NT2/D1 (cell line): Measurements from ENCODE around the gene CDC42EP3.
A peak's percentile ranks its signal among the peaks of the same experiment; 100 is the strongest.

Source experiments
- DNase-seq: peaks from one replicate; pipeline ENCODE4 v3.0.0-alpha.2; 2011; ENCODE audit warnings: low read depth, low spot score
- H3K27me3 ChIP-seq: 2 replicates; pipeline ENCODE4 v1.6.0; 2011; ENCODE audit warnings: mild to moderate bottlenecking; ENCODE audit not compliant: insufficient read length, insufficient read depth
- H3K36me3 ChIP-seq: 2 replicates; pipeline ENCODE4 v1.6.1; 2011; ENCODE audit warnings: mild to moderate bottlenecking, low read length, mixed read lengths; ENCODE audit not compliant: insufficient read depth, insufficient read length
- H3K4me1 ChIP-seq: 2 replicates; pipeline ENCODE4 v1.5.1; 2011; ENCODE audit not compliant: insufficient read depth, insufficient read length
- H3K4me3 ChIP-seq: 2 replicates; pipeline ENCODE4 v1.5.1; 2011; ENCODE audit warnings: low read depth; ENCODE audit not compliant: insufficient read length
- H3K9ac ChIP-seq: 2 replicates; pipeline ENCODE4 v1.6.0; 2011; ENCODE audit warnings: low read depth; ENCODE audit not compliant: insufficient read length
- H3K9me3 ChIP-seq: 2 replicates; pipeline ENCODE4 v1.5.1; 2011; ENCODE audit warnings: mild to moderate bottlenecking, low read length; ENCODE audit not compliant: insufficient read depth
- SUZ12 ChIP-seq: IDR thresholded peaks from 2 replicates; pipeline ENCODE4 v1.6.1; 2011; ENCODE audit not compliant: insufficient read length, insufficient read depth; ENCODE audit errors: extremely low read depth
- YY1 ChIP-seq: IDR thresholded peaks from 2 replicates; pipeline ENCODE4 v1.6.1; 2011; ENCODE audit not compliant: insufficient read length, insufficient read depth
- ZNF274 ChIP-seq: IDR thresholded peaks from 2 replicates; pipeline ENCODE4 v1.6.1; 2011; ENCODE audit warnings: mild to moderate bottlenecking, low read depth, low read length

CDC42EP3 gene

DNA sequence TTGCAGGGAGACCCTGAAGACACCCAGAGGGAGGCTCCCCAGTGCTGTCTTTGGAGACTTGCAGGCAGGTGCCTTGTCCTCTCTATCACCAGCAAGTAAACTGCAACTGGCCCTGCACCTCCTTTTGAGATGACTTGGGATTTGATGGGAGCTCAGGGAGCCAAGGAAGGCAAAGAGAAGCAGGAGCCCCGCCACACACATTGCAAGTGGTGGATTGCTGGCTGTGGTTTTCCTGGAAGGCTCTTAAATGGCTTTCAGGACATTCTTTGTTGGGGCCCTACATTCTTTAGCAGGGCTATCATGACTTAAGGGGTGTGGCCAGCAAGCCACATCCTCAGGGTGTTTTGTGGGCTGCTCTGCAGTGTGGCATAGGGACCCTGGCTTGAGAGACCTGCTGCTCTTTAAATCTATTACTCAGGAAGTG, 39.9 kb upstream of the CDC42EP3 start:
- H3K4me3 ChIP-seq = no peak overlapping the region
- H3K9ac ChIP-seq = no peak overlapping the region
- H3K27me3 ChIP-seq = no peaks in the 10 kb centered on the region
- TF ChIP-seq YY1 (no peak), ZNF274 (no peak), SUZ12 (no peak)
- H3K9me3 ChIP-seq = peaks cover 4% of the 10 kb centered on the region; the same call in 1 of the 2 replicates
- H3K4me1 ChIP-seq = no peaks in the 10 kb centered on the region
- no peaks in the 10 kb centered on the region for H3K36me3 ChIP-seq
- DNase-seq = peak; percentile 76

DNA sequence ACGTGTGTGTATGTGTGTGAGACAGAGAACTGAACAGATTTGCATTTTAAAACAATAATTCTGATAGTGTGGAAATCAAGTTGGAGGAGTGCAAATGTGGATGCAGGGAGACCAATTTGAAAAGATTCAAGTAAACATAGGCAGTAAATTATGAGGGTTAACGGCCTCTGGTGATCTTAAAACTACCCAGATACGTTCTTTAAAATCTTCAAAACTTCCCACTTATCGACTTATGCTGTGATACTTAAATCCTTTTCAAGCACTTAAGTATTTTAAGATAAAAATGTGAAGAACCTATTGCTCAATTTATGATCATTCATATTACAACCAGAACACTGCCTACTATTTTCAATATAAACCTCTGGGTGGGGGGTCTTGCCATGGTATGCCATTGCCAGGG, 37.7 kb upstream of the CDC42EP3 start:
- Histone ChIP-seq H3K4me1 (no peaks in the 10 kb centered on the region), H3K9ac (no peak overlapping the region), H3K36me3 (no peaks in the 10 kb centered on the region), H3K9me3 (no peaks in the 10 kb centered on the region; the same call in 1 of the 2 replicates), H3K27me3 (no peaks in the 10 kb centered on the region), H3K4me3 (no peak overlapping the region)
- DNase-seq = no peak
- TF ChIP-seq SUZ12 = no peak
- no peak for TF ChIP-seq YY1
- no peak for TF ChIP-seq ZNF274

DNA sequence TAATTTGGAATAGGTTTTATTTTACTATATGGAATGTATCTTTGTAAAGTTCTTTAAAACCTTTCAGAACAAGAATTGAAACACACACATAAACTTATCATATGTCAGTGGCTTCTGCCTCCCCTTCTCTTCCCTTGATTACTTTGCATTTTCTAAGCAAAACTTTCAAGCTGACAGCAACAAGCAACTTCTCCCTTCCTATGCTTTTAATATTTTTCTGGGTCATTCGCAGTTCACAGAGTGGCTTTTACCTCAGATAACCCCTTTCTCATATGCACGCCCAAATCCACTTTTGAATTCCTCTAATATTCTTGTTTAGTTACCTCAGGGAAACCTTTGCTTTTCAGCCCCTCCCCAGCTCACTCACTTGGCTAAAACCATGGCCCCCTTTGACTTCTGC, 36.7 kb upstream of the CDC42EP3 start:
- TF ChIP-seq YY1 (no peak), ZNF274 (no peak), SUZ12 (no peak)
- H3K36me3 ChIP-seq = no peaks in the 10 kb centered on the region
- no peak overlapping the region for H3K9ac ChIP-seq
- no peak overlapping the region for H3K4me3 ChIP-seq
- H3K27me3 ChIP-seq = no peaks in the 10 kb centered on the region
- no peaks in the 10 kb centered on the region for H3K9me3 ChIP-seq
- DNase-seq = no peak
- H3K4me1 ChIP-seq = no peaks in the 10 kb centered on the region

DNA sequence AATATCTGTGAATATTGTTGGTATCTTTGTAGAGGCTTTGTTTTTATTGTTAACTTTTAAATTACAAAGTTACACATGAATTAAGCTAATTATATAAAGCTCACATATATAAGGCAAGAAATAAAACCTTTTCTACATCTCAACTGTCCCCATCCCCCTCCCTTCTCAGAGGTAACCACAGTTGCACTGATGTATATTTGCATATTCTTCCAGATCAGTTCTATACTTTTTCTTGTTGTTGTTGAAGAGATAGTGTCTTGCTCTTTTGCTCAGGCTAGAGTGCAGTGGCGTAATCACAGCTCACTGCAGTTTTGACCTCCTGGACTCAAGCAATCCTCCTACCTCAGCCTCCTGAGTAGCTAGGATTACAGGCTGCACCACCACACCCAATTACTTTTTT, 36.0 kb upstream of the CDC42EP3 start:
- Histone ChIP-seq H3K27me3 (no peaks in the 10 kb centered on the region), H3K4me3 (no peak overlapping the region), H3K36me3 (no peaks in the 10 kb centered on the region), H3K4me1 (no peaks in the 10 kb centered on the region), H3K9ac (no peak overlapping the region), H3K9me3 (no peaks in the 10 kb centered on the region)
- no peak for DNase-seq
- no peak for TF ChIP-seq ZNF274

DNA sequence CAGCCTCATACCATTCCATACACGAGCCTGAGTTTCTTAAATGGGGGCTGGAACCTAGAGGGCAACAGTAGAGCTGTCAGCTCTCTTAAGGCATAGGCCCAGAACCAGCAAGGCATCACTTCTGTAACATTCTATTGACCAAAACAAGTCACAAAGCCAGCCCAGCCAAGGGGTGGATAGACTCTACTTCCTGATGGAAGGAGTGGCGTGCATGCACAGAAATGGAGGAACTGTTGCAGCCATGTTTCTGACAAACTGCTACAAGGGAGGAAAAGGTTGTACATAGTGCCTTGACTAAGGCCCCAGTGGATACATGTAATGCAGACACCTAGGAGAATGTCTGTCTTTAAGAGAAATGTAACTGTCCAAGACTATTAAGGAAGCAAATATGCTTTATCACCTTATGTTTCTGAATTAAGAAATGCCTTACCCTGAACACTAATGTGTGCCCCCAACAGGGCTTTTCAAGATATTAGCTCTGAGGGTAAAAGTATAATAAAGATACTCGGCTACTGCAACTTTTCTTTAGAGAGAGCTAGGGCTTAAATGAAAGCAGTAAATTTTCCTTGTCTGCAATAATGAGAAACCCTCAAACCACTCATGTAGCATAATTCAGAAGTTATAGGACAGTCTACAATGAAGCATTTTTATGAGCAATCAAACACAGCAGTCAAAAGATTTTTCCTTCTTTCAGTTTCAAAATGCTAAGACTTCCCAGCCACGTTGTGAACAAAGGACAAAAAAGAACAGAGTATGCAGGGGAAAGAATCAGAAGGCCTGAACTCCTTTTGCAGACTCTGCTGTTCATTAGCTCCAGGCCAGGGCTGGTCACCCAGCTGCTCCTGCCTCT, 35.1 kb upstream of the CDC42EP3 start:
- Histone ChIP-seq H3K4me3 (no peak overlapping the region), H3K4me1 (no peaks in the 10 kb centered on the region), H3K9ac (no peak overlapping the region), H3K27me3 (no peaks in the 10 kb centered on the region), H3K9me3 (no peaks in the 10 kb centered on the region), H3K36me3 (no peaks in the 10 kb centered on the region)
- no peak for DNase-seq
- TF ChIP-seq ZNF274 (no peak), YY1 (no peak), SUZ12 (no peak)

DNA sequence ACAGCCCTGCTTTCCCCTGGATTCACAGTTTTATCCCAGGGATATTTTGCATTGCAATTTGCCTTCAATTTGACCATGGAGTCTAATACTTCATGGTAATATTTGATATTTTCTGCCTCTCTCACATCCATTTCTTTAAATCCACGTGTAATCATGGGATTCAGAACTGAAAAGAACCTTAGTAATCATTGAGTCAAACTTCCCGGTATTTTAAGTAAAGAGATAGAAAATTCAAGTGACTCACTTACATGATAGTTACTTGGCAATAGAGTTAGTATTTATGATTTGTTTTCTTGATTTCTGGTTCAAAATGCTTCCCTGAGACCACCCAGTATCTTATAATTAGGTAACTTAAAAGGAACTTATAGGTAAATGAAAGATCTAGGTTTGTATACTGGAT, 33.7 kb upstream of the CDC42EP3 start:
- no peaks in the 10 kb centered on the region for H3K27me3 ChIP-seq
- DNase-seq = no peak
- TF ChIP-seq SUZ12 = no peak
- TF ChIP-seq YY1 = no peak
- TF ChIP-seq ZNF274 = no peak
- no peaks in the 10 kb centered on the region for H3K4me1 ChIP-seq
- no peak overlapping the region for H3K9ac ChIP-seq
- H3K9me3 ChIP-seq = no peaks in the 10 kb centered on the region
- H3K4me3 ChIP-seq = no peak overlapping the region
- no peaks in the 10 kb centered on the region for H3K36me3 ChIP-seq

DNA sequence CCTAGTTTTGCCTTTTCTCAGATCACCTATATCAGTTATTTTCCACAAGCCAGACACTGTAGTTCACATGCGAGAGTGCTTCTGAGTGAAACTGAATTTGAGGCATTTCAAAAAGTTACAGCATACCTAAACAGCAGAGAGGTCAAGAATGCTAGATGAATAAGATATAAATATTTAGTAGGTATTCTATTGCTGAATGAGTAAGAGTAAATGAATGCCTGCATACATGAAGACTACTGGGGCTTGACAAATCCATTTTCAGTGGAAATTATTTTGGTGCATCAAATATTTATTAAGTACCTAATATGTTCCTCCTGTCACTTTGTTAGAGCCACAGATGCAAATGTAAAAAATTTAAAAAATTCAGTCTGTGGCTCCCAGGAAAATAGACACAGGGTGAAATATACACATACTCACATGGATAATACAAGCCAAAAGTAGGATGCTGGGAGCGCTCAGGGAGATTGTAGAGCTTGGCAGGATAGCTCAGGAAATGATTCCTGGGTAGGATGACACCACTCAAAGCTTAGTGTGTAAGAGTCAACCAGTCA, 27.6 kb upstream of the CDC42EP3 start:
- no peak overlapping the region for H3K4me3 ChIP-seq
- H3K27me3 ChIP-seq = no peaks in the 10 kb centered on the region
- TF ChIP-seq YY1 = no peak
- TF ChIP-seq ZNF274 = no peak
- TF ChIP-seq SUZ12 = no peak
- DNase-seq = no peak
- H3K9me3 ChIP-seq = no peaks in the 10 kb centered on the region
- H3K4me1 ChIP-seq = no peaks in the 10 kb centered on the region
- no peak overlapping the region for H3K9ac ChIP-seq
- no peaks in the 10 kb centered on the region for H3K36me3 ChIP-seq
